GM18861 (cell line): ENCODE measurements around the gene CRTC1.

Experiments
- ATAC-seq: cut with Tn5 transposase; IDR thresholded peaks from one replicate; pipeline ENCODE4 v1.9.1; 2021; ENCODE audit not compliant: unreplicated experiment

Gene CRTC1

DNA sequence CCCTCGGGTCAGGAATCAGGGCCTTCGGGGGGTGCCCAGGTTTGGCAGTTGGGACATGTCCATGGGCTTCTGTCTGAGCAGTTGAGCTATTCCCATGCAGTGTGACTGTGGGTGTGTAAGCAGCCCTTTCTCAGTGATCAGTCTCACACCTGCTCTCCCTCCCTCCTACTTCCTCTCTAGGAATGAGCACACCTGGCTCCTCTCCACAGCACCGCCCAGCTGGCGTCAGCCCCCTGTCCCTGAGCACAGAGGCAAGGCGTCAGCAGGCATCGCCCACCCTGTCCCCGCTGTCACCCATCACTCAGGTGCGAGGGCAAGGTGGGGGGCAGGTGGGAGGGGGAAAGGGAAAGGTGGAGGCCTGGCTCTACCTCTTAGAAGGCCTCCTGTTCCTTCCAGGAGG lies 81.7 kb downstream of the CRTC1 start:
- ATAC-seq = no peak

DNA sequence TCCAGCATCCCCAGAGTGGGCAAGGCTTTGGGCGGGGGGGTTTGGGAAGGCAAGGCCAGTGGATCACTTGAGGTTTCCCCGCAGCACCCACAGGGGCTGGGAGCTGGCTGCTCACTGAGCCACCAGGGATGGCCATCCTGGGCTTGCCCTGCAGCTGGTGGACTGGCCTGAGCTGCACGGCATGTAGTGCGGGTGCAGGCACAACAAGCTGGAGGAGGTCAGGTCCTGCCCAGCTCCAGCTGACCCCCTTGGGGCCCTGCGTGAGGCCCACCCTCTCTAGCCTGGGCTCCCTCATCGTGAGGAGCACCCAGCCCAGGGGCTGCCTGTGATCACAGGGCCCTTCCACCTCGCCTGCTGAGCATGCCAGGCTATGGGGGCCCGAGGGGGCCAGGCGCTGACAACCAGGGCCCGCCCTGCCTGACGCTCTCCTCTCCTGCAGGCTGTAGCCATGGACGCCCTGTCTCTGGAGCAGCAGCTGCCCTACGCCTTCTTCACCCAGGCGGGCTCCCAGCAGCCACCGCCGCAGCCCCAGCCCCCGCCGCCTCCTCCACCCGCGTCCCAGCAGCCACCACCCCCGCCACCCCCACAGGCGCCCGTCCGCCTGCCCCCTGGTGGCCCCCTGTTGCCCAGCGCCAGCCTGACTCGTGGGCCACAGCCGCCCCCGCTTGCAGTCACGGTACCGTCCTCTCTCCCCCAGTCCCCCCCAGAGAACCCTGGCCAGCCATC lies 84.7 kb downstream of the CRTC1 start:
- no peak for ATAC-seq

DNA sequence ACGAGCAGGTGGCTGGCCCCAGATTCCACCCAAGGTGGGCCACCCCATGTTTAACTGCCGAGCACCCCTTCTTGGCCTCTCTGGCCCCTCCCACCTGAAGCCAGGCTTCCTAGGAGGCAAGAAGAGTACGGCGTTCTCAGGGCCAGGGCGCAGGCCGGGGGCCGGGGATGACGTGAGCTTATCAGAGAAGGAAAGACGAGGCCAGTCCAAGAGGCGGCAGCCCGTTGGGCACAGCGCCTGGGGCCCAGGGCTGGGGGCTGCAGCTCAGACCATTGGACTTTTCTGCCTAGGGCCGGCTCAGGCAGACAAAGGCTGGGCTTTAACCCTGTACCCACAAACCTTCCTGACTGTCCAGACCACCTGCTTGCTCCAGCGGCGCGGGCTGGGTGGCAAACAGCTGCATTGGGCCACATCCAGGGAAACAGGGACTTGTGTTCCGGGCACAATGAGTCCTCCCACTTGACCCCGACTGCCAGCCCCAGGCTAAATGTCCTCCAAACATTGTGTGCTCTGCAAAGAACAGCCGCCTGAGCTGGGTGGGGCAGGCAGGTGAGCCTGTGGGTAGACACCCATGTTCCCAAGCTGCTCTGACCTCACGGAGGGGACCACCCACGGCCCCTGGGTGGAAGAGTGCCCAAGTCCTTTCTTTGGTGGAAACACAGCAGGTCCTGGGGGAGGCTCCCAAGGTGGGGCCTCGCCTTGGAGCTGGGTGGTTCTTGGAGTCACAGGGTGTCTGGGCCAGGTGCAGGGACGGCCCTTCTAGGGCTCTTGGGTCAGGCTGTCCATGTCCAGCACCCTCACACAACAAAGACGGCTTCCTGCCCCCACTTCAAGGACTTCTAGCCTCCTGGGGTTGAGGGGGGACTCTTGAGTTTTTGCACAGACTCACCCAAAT lies 85.8 kb downstream of the CRTC1 start:
- ATAC-seq = no peak

DNA sequence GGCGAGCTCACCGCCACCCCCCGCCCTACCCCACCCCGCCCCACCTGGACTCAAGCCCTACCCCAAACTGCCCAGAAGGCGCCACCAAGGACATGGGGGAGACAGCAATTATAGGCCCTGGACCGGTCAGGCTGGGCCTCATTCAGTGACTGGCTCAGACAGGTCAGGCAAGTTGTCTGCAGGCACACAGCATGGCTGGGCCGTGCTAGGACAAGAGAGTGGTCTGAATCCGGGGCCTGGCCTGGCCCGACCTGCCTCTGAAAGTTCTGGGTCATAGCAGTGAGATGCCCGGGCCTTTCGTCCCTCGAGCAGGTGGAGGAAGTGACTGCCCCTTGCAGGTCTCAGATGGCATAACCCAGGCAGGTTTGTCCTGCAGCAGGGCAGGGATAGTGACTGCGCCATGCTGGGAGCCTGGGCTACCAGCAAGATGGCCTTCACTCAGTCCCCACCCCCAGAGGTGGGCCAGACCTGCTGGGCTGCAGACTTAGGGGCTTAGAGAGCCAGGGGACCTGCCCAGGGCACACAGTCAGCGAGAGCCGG lies 86.6 kb downstream of the CRTC1 start:
- ATAC-seq = no peak

DNA sequence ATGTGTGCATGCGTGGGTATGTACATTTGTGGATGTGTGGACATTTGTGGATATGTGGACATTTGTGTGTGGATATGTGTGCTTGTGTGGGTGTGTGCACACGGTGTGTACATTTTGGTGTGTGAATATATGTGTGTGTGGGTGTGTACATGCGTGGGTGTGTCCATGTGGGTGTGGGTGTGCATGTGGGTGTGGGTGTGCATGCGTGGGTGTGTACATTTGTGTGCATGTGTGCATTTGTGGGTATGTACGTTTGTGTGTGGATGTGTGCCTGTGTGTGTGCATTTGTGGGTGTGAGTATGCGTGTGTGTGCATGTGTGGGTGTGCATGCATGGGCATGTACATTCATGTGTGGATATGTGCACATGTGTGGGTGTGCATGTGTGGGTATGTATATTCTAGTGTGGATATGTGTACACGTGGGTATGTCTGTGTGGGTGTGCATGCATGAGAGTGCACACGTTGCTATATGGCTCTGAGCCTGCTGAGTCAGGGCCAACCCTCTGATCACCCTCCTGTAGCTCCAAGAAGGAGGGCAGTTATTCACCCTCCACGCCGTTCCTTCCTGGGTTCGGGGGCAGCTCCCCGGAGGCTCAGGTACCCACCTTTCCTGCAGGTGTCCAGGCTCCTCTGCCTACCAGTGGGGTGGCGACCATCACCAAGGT lies 87.3 kb downstream of the CRTC1 start:
- no peak for ATAC-seq

DNA sequence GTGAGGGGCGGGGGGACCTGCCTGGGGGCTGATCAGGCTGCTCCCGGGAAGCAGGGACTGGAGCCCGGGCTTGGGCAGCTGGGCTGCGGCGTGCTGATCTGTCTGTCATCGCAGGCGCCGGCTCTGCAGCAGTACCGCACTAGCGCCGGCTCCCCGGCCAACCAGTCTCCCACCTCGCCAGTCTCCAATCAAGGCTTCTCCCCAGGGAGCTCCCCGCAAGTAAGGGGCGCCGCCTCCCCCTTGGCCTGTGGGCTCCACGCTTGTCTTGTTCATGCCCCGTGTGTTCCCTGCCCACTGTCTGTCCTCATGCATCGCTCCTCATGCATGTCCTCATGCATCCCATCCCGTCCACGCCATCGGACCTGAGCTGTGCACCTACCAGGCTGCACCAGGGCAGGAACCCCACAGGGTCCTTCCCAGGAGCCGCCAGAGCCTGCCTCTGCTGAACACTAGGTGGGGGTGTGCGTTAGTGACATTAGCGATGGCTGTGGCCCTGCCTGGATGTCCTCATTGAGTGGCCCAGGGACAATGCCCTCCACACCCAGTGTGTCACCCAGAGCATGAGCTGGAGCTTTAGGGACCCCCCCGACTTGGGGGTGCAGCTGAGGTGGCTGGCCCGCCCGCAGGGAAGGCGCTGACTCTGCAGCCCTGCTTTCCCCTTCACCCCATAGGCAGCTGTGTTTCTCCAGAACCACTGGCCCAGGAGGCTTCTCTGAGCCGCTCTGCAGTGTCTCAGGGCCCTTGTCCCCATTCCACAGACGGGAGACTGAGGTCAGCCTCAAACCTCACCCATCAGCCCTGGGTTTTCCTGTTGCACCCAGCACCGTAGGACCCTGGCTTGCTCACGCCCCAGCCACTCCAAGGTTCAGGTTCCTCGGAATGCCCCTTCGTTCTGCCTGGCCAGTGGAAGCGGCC lies 88.1 kb downstream of the CRTC1 start:
- no peak for ATAC-seq

DNA sequence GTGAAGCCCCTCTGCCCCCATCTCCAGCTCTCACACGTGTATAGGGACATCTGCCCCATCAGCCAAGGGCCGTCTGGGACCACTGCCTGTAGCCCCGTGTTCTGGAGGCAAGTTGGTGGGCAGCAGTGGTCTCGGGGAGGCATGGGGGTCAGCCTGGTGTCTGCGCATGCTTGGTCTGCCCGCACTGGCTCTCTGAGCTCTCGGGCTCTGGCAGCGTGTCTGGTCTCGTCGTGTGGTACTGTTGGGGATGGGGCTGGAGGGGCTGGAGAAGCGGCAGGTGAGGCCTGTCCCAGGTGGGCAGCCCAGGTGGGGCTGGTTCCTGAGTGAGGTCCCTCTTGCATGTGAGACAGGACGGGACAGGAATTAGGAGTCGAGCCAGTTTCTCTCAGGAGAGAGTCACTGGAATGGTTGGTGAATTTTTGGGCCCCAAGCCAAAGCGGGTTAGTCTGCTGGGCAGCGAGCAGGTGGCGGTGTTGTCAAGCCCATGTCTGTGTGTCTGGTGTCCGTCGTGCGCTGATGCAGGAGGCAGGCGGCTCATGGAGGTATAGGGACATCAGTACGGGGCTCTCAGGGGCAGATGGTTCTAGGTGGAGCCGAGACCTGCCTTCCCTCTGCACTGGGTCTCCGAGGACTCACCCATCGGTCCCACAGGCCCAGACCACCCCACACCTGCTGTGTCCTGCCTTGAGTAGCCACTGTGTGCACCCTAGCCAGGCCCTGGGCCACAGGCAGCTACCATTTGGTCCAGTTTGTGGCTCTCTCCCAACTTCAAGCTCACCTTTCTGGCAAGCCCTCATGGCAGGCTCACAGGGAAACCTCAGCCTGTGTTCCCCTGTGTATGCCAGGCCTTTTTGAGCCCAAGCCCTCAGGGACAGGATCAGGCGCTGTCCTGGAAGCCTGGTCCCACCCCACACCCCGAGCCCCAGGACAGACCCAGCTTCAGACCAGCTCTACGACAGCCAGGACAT lies 89.4 kb downstream of the CRTC1 start:
- ATAC-seq = no peak

DNA sequence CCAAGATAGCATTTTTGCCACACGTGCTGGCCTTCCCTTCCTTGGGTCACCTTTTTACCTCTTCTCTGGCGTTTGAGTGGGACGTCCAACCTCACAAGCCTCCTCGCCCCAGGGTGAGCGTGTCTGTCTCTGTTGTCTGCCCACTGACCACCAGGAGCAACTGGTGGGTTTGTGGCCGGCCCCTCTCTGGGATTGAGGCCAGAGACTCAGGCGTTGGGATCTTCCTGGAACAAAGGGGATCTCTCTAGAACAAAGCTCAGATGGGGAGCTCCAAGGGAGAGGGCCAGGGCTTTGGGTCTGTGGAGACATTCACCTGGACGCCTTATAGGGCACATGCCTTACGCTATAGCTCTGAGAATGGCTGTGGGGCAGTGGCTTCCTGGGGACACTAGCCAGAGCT lies 90.2 kb downstream of the CRTC1 start:
- no peak for ATAC-seq

DNA sequence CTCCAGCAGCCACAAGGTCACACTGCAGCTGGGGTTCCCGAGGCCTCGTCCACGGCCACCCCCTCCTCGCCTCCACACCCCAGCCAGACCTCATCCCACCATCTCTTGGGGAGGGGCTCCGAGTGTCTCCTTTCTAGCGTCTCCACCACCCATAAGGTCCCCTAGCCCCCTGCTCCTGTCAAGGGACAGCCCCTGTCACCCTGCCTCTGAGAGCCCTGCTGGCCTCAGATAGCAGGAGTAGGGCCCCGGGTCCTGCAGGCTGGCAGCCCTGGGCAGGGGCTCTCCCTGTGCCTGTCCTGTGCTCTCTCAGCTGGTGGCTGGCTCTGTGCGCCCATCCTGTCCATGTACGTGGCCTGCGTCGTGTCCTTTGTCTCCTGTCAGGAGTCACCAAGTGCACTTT lies 90.6 kb downstream of the CRTC1 start:
- ATAC-seq = no peak

DNA sequence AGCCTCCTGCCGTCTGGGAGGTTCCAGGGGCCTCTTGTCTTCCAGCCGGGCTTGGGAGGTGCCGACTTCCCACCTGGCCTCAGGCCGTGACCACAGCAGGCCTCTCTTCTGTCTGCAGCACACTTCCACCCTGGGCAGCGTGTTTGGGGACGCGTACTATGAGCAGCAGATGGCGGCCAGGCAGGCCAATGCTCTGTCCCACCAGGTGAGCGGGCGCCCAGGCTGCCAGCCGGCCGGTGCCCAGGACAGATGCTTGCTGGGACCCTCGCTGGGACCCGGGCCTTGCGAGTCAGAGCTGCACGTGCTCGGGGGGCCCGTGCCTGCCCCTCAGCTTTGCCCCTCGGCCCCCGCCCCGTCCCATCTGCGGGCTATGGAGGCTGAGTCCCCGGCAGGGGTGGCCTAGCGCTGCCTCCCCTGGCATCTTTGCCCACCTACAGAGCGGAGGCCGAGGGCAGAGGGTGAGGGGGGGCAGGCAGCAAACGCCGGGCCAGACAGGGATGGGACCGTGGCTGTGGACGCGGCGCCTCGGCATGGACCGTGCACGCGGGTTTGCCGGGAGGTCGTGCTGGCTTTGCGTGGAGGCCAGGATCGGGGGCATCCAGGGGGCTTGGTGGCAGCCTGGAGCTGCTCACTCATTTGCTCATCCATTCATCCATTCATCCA lies 91.4 kb downstream of the CRTC1 start:
- no peak for ATAC-seq

DNA sequence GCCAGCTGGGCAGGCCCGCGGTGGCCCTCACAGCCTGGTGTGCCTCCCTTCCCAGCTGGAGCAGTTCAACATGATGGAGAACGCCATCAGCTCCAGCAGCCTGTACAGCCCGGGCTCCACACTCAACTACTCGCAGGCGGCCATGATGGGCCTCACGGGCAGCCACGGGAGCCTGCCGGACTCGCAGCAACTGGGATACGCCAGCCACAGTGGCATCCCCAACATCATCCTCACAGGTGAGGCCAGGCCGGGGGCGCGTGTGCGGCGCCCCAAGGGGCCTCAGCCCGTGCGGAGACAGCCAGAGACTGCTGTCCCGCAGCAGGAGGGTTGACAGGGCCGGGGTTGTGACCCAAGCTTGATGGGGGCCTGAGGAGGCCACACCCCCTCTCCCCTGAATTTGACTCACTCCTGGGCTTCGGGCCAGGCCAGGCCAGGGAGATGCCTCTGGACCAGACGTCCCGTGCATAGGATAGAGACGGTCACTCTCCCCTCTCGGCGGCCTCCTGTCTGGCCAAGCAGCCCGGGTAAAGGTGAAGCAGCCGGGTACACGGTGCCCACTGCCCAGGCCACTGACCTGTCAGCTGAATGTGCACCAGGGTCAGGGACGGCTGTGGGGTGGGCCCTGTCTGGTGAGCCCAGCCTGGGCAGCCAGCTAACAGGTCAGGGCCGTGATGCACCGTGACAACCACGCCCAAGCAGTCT lies 92.3 kb downstream of the CRTC1 start:
- ATAC-seq = no peak

DNA sequence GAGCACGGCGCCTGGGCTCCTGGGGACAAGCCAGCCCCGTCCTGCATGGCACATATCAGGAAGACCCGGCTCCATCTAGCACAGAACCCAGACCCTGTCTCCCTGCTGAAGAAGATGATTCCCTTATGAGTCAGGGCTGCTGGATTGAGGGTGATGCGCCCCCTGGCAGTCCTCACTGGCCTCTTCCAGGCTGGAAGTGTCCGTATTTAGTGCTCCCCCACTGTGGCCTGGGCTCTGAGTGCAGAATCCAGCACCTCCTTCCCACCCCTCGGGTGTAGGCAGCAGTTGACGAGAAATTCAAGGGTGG lies 92.8 kb downstream of the CRTC1 start:
- no peak for ATAC-seq

DNA sequence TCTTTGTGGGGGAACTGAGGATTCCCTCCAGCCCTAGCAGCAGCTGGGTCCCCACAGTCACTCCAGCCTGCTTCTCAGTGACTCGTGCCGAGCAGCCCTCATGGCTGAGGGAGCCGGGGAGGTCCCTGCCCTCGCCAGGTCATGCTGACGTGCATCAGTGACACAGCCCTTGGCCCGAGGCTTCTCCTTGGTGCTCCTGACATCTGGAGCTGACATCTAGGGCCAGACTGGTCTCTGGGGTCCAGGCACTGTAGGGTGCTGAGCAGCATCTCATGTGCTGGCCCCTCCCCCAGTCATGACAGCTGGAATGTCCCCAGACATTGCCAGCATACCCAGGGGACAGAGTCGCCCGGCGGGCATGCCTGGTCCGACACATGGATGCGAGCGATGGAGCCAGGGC lies 93.3 kb downstream of the CRTC1 start:
- ATAC-seq = no peak

DNA sequence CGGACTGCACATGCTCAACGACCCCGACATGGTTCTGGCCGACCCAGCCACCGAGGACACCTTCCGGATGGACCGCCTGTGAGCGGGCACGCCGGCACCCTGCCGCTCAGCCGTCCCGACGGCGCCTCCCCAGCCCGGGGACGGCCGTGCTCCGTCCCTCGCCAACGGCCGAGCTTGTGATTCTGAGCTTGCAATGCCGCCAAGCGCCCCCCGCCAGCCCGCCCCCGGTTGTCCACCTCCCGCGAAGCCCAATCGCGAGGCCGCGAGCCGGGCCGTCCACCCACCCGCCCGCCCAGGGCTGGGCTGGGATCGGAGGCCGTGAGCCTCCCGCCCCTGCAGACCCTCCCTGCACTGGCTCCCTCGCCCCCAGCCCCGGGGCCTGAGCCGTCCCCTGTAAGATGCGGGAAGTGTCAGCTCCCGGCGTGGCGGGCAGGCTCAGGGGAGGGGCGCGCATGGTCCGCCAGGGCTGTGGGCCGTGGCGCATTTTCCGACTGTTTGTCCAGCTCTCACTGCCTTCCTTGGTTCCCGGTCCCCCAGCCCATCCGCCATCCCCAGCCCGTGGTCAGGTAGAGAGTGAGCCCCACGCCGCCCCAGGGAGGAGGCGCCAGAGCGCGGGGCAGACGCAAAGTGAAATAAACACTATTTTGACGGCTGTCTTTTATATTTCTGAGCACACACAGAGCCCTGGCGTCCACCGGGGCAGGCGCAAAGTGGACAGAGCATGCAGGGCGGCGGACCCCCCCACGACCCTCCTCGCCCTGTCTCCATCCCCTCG lies 94.0 kb downstream of the CRTC1 start:
- ATAC-seq = no peak

DNA sequence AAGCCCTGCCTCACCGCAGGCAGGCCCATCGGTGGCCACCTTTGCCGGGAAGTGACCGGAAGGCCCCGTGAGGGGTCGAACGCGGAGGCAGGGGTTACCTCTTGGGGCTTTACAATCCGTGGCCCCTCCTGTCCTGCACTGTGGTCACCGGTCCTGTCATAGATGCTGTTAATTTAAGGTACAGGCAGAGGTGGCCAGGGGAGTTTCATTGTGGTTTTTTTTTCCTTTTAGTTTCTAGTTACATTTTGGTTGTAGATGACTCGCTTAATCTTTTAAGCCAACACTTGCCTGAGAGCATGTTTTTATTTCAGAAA lies 94.6 kb downstream of the CRTC1 start:
- ATAC-seq = no peak

DNA sequence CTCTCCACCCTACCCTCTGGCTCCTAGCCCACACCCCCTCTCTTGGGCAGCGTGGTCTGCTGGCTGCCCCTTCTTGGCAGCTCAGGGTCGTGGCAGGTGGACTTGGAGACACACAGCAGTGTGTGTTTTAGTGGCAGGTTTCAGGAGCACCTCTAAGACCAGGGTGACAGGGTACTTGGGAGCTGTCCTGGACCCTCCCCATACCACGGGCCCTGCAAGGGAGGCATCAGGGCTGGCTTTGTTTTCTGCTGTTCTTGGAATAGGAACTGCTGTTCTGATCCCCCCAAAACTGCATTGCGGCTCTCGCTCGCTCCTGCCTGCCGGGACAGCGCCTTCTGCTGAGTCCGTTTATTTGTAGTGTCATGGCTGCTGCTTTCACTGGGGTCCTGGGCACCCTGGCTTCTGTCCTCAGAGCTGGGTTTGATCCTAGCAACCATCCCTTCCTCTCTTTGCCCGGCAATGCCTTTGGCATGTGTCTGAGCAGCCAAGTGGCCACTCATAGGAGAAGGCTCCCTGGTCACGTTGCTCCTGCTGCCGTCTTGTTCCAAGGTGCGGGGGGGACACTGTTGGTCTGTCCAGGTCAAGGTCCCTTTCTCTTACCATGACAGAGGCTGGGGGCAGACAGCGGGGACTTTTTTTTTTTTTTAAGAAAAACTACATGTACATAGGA lies 95.5 kb downstream of the CRTC1 start:
- ATAC-seq = no peak

DNA sequence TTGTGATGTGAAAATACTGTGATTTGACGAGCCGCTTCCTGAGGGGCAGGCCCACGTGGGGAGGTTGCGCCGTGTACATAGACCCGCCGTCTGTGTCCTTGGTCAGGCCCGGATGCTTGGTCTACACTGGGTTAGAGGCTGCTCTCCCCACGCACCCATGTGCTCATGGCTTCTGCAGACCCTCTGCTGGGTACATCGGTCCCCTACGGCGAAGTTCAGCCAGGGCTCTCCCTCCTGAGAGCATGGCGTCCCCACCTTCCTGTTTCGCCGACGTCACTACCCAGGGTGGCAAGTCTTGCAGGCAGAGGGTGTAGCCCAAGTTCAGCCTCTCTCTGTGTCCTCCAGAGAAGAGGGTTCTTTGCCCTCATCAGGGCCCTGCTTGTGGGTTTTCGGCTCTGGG lies 96.6 kb downstream of the CRTC1 start:
- no peak for ATAC-seq
